RPMI7951 (cell line): ENCODE results near the gene ABHD4. TPM values are rescaled to one million over a fixed set of nuclear protein-coding genes. Genes with fewer than 3 reads are reported as not detected.
"Not testable (repeated sequence)": the region's sequence is repeated elsewhere in the genome, so short reads cannot be mapped to it uniquely, and the experiment has no call there.

Source experiments
- DNase-seq: peaks from one replicate; pipeline ENCODE4 v3.0.0-alpha.2; 2012; ENCODE audit warnings: low read depth
- total RNA-seq: library from RNA; depleted of rRNA; stranded (reverse); fragments of >200 nt; shearing (Covaris generic); gene quantifications from 2 replicates; pipeline ENCODE4 v1.2.3, GENCODE V29; 2014

The ABHD4 gene
- total RNA-seq, 1 experiment from 2014 or later: 16.1 TPM

GRCh38 chr14:22561661-22562579, 36.2 kb upstream of the ABHD4 start:
- no peak for DNase-seq

- DNase-seq: no peak
Observed at GRCh38 chr14:22563987-22564386, 34.1 kb upstream of the ABHD4 start.

GRCh38 chr14:22564463-22564862, 33.6 kb upstream of the ABHD4 start:
- no peak for DNase-seq

- DNase-seq: no peak
Observed at GRCh38 chr14:22565391-22565945, 32.6 kb upstream of the ABHD4 start.

GRCh38 chr14:22566266-22566665, 31.8 kb upstream of the ABHD4 start:
- DNase-seq: not testable (repeated sequence)

- DNase-seq: no peak
Observed at GRCh38 chr14:22566845-22567244, 31.3 kb upstream of the ABHD4 start.

GRCh38 chr14:22567437-22567836, 30.7 kb upstream of the ABHD4 start:
- DNase-seq: no peak

- no peak for DNase-seq
Observed at GRCh38 chr14:22569106-22569736, 28.9 kb upstream of the ABHD4 start.

GRCh38 chr14:22569737-22570131, 28.4 kb upstream of the ABHD4 start:
- no peak for DNase-seq

- peak; percentile 76 for DNase-seq
Observed at GRCh38 chr14:22570132-22570949, 27.8 kb upstream of the ABHD4 start.

GRCh38 chr14:22572562-22573058, 25.5 kb upstream of the ABHD4 start:
- peak; percentile 56 for DNase-seq

GRCh38 chr14:22573804-22574203, 24.3 kb upstream of the ABHD4 start:
- no peak for DNase-seq

GRCh38 chr14:22577334-22577908, 20.7 kb upstream of the ABHD4 start:
- no peak for DNase-seq

- DNase-seq: no peak
Observed at GRCh38 chr14:22579236-22579635, 18.9 kb upstream of the ABHD4 start.

GRCh38 chr14:22579881-22580280, 18.2 kb upstream of the ABHD4 start:
- no peak for DNase-seq

- no peak for DNase-seq
Observed at GRCh38 chr14:22580625-22581024, 17.5 kb upstream of the ABHD4 start.

GRCh38 chr14:22583994-22584393, 14.1 kb upstream of the ABHD4 start:
- DNase-seq: no peak

GRCh38 chr14:22587247-22587646, 10.9 kb upstream of the ABHD4 start:
- DNase-seq: no peak

GRCh38 chr14:22587677-22588422, 10.2 kb upstream of the ABHD4 start:
- DNase-seq: not testable (repeated sequence)

GRCh38 chr14:22588526-22589095, 9.5 kb upstream of the ABHD4 start:
- DNase-seq: no peak
